Stomach (tissue), 9 donors: ENCODE measurements around the gene S1PR1. TPM values are rescaled to one million over a fixed set of nuclear protein-coding genes. Genes with fewer than 3 reads are reported as not detected.

Experiments used
- DNase-seq, 2 donors: peaks; one replicate each; pipeline versions ENCODE4 v3.0.0 to v3.0.0-alpha.2; 2013 to 2019
- H3K27ac ChIP-seq, 5 donors: fragments of 200-600 bp in 4 of 5; sonication (generic) in 4 of 5; one replicate each; pipeline ENCODE4 v1.5.1; 2013 to 2019; ENCODE audit warnings: mild to moderate bottlenecking in 1 of 5, moderate library complexity in 1 of 5
- H3K27me3 ChIP-seq, 3 donors: fragments of 200-600 bp; sonication (generic); one replicate each; pipeline ENCODE4 v1.5.1; 2017 to 2019; ENCODE audit warnings: mixed run types in 1 of 3
- H3K36me3 ChIP-seq, 4 donors: fragments of 200-600 bp; sonication (generic); 1 replicate in 3 of 4; 2 replicates in 1 of 4; pipeline ENCODE4 v1.5.1; 2016 to 2019
- H3K4me1 ChIP-seq, 4 donors: fragments of 200-600 bp; sonication (generic); one replicate each; pipeline ENCODE4 v1.5.1; 2016 to 2019
- H3K4me3 ChIP-seq, 4 donors: fragments of 200-600 bp; sonication (generic) in 3 of 4; one replicate each; pipeline ENCODE4 v1.5.1; 2016 to 2019; ENCODE audit warnings: mild to moderate bottlenecking in 1 of 4
- H3K9me3 ChIP-seq, 4 donors: fragments of 200-600 bp; sonication (generic); one replicate each; pipeline ENCODE4 v1.5.1; 2016 to 2019
- EP300 ChIP-seq: sonication (generic); formaldehyde crosslinking; IDR thresholded peaks from one replicate; pipeline ENCODE4 v1.6.1; 2017; ENCODE audit warnings: antibody characterized with exemption
- POLR2A ChIP-seq, 4 donors: fragments of 450-650 bp; IDR thresholded peaks; one replicate each; pipeline ENCODE4 v1.6.1; 2016; ENCODE audit warnings: antibody characterized with exemption in 4 of 4, control low read depth in 2 of 4, mild to moderate bottlenecking in 1 of 4, moderate library complexity in 1 of 4
- POLR2AphosphoS5 ChIP-seq, 3 donors: sonication (generic); formaldehyde crosslinking; IDR thresholded peaks; one replicate each; pipeline ENCODE4 v1.6.1; 2016; ENCODE audit warnings: antibody characterized with exemption in 3 of 3
- WGBS, 5 donors: extraction: QIAGEN DNeasy Blood & Tissue Kit in 3 of 5; methylation state at CpG; one replicate each; pipeline versions ENCODE4 v1.1.5 to v1.1.7; 2013 to 2018; 5-methylcytosine and 5-hydroxymethylcytosine counted together
- intact Hi-C: fragments of 100-400 bp; cut with DNase I; formaldehyde crosslinking; loops from one replicate; pipeline ENCODE4 v1.15.1; 2023; ENCODE audit warnings: low total_unique reads
- polyA plus RNA-seq, 3 donors: library from polyadenylated mRNA; stranded (reverse); fragments of 200-250 nt; gene quantifications; one replicate each; pipeline ENCODE4 v1.2.3, GENCODE V29; 2013
- total RNA-seq, 5 donors: library from RNA; depleted of rRNA; stranded (reverse); fragments of >200 nt; gene quantifications; one replicate each; pipeline versions ENCODE4 v1.1.0 to v1.2.3, GENCODE V29; 2014 to 2016
- TF ChIP-seq, protein P1 (sequence below), 7 experiments: fragments of 450-650 bp in 4 of 7; fragments of 200-600 bp in 3 of 7; sonication (generic) in 3 of 7; IDR thresholded peaks; one replicate each; pipeline ENCODE4 v1.5.1; 2016 to 2019; ENCODE audit warnings: antibody characterized with exemption in 7 of 7, control low read depth in 2 of 7, mild to moderate bottlenecking in 1 of 7
- donor health status: healthy with polysubstance abuse.
- donor health status: Bipolar disorder and iron deficiency.
- donor health status: healthy.

Gene S1PR1
- total and polyA plus RNA-seq, 8 donors, result 3.7 to 54.0 (median 10.0) TPM

GRCh38 chr1:101247404-101248287, 10.8 kb downstream of the S1PR1 start:
- H3K4me1 ChIP-seq, result no peaks in the 10 kb centered on the region
- H3K36me3 ChIP-seq, result no peaks in the 10 kb centered on the region
- no peaks in the 10 kb centered on the region for H3K9me3 ChIP-seq
- H3K4me3 ChIP-seq, result no peak overlapping the region
- H3K27me3 ChIP-seq, result no peaks in the 10 kb centered on the region
- 76 to 86% (median 84%) methylated on average over 6 of the region's 6 CpGs for WGBS, 5 donors
- H3K27ac ChIP-seq, result no peak overlapping the region
- intact Hi-C loops, result no loop called here
- no peak for TF ChIP-seq EP300
- TF ChIP-seq, protein P1, sequence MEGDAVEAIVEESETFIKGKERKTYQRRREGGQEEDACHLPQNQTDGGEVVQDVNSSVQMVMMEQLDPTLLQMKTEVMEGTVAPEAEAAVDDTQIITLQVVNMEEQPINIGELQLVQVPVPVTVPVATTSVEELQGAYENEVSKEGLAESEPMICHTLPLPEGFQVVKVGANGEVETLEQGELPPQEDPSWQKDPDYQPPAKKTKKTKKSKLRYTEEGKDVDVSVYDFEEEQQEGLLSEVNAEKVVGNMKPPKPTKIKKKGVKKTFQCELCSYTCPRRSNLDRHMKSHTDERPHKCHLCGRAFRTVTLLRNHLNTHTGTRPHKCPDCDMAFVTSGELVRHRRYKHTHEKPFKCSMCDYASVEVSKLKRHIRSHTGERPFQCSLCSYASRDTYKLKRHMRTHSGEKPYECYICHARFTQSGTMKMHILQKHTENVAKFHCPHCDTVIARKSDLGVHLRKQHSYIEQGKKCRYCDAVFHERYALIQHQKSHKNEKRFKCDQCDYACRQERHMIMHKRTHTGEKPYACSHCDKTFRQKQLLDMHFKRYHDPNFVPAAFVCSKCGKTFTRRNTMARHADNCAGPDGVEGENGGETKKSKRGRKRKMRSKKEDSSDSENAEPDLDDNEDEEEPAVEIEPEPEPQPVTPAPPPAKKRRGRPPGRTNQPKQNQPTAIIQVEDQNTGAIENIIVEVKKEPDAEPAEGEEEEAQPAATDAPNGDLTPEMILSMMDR (IDR thresholded peaks at IDR 0.05), result no peak
- TF ChIP-seq POLR2AphosphoS5 (IDR thresholded peaks at IDR 0.05), result no peak
- TF ChIP-seq POLR2A (IDR thresholded peaks at IDR 0.05), result no peak
- no peak for DNase-seq

DNA sequence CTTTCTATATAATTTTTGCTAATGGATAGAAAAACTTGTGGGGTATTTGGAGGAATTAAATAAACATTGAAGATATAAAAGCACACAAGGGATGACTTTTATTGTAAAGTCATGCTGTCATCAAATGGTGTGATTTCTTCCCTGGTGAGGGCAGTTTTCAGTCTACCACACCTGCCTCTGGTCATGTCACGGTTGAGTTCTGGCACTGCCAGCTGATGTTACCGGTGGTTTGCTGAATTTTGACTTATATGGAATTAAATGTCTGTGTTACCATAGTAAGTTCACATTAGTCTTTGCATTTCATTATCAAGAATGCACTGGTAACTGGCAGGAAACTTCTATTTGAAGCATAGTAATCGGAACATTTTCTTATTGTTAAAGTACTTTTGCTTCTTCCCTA, 13.4 kb downstream of the S1PR1 start:
- Histone ChIP-seq H3K9me3 (no peaks in the 10 kb centered on the region), H3K4me1 (no peaks in the 10 kb centered on the region), H3K27ac (no peak overlapping the region), H3K4me3 (no peak overlapping the region), H3K36me3 (no peaks in the 10 kb centered on the region), H3K27me3 (no peaks in the 10 kb centered on the region)
- intact Hi-C loops, result no loop called here
- 72 to 90% (median 82%) methylated on average over 3 of the region's 3 CpGs for WGBS, 5 donors
- no peak for DNase-seq
- TF ChIP-seq POLR2AphosphoS5 (IDR thresholded peaks at IDR 0.05) (no peak), POLR2A (IDR thresholded peaks at IDR 0.05) (no peak)

- H3K4me3 ChIP-seq, result no peak overlapping the region
- WGBS, 5 donors, result 34 to 55% (median 39%) methylated on average over 5 of the region's 5 CpGs
- no peaks in the 10 kb centered on the region for H3K36me3 ChIP-seq
- H3K27ac ChIP-seq, result no peak overlapping the region
- intact Hi-C loops, result no loop called here
- DNase-seq, result no peak
- H3K27me3 ChIP-seq, result no peaks in the 10 kb centered on the region
- no peaks in the 10 kb centered on the region for H3K9me3 ChIP-seq
- TF ChIP-seq, protein P1 (IDR thresholded peaks at IDR 0.05), result no peak
- TF ChIP-seq POLR2AphosphoS5 (IDR thresholded peaks at IDR 0.05), result no peak
- no peak for TF ChIP-seq EP300
- H3K4me1 ChIP-seq, result no peaks in the 10 kb centered on the region
Measured at GRCh38 chr1:101250656-101251272, 13.9 kb downstream of the S1PR1 start.

- Histone ChIP-seq H3K27me3 (no peaks in the 10 kb centered on the region), H3K36me3 (no peaks in the 10 kb centered on the region), H3K27ac (no peak overlapping the region), H3K4me3 (no peak overlapping the region), H3K4me1 (no peaks in the 10 kb centered on the region), H3K9me3 (no peaks in the 10 kb centered on the region)
- no peak for DNase-seq
- intact Hi-C loops, result no loop called here
- TF ChIP-seq POLR2A (IDR thresholded peaks at IDR 0.05) (no peak), POLR2AphosphoS5 (IDR thresholded peaks at IDR 0.05) (no peak), EP300 (no peak)
- TF ChIP-seq, protein P1 (IDR thresholded peaks at IDR 0.05), result no peak
Measured at GRCh38 chr1:101251504-101251903, 14.7 kb downstream of the S1PR1 start.
